Heart left ventricle (tissue), 13 donors: Measurements from ENCODE around the gene WWOX.

Experiments used
- POLR2A ChIP-seq, 2 donors: fragments of 450-650 bp; IDR thresholded peaks; one replicate each; pipeline ENCODE4 v1.6.1; 2017; ENCODE audit warnings: antibody characterized with exemption in 2 of 2, mild to moderate bottlenecking in 2 of 2, moderate library complexity in 2 of 2
- TF ChIP-seq, protein P1 (sequence below), 12 donors: fragments of 200-600 bp; sonication (generic) in 4 of 12; IDR thresholded peaks; one replicate each; pipeline versions ENCODE4 v1.5.0 to v1.8.0; 2018 to 2022; ENCODE audit warnings: antibody characterized with exemption in 12 of 12, mild to moderate bottlenecking in 5 of 12
- donor health status: ischemic (EF 13 %, LVEDD 7.1; RV severe dilation, severe dysfunction).
- donor health status: DM: no; HTN: yes; CAD: no.
- donor health status: DM: no; HTN: no; CAD: no.
- donor health status: ischemic (EF 25% LVEDD 6.9; RV normal size, moderate dysfunction).
- donor health status: ischemic (EF 25% LVEDD 5.7; RV mildly dilated, moderate dysfunction).
- donor health status: ischemic (EF 35%, LVEDD 5.7; RV mildly dilated, moderate dysfunction).
- donor health status: nonischemic (EF 11% LVEDD 7.7; RV severe dilation, severe dysfunction).
- donor health status: DM: yes; HTN: yes; CAD: no.
- donor health status: PGD.
- donor health status: ischemic (EF 29% LVEDD 5.4; RV normal size, mild dysfunction).
- donor health status: nonischemic (EF 23%, LVEDD 6.1; RV moderate dilation, normal function).

GRCh38 chr16:78489631-78490030 is 390.2 kb downstream of the WWOX start:
- TF ChIP-seq, protein P1, sequence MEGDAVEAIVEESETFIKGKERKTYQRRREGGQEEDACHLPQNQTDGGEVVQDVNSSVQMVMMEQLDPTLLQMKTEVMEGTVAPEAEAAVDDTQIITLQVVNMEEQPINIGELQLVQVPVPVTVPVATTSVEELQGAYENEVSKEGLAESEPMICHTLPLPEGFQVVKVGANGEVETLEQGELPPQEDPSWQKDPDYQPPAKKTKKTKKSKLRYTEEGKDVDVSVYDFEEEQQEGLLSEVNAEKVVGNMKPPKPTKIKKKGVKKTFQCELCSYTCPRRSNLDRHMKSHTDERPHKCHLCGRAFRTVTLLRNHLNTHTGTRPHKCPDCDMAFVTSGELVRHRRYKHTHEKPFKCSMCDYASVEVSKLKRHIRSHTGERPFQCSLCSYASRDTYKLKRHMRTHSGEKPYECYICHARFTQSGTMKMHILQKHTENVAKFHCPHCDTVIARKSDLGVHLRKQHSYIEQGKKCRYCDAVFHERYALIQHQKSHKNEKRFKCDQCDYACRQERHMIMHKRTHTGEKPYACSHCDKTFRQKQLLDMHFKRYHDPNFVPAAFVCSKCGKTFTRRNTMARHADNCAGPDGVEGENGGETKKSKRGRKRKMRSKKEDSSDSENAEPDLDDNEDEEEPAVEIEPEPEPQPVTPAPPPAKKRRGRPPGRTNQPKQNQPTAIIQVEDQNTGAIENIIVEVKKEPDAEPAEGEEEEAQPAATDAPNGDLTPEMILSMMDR (IDR thresholded peaks at IDR 0.05) = no peak
- TF ChIP-seq POLR2A (IDR thresholded peaks at IDR 0.05) = no peak
